Measurements from ENCODE around the gene BAHCC1. TPM values are rescaled to one million over a fixed set of nuclear protein-coding genes. Genes with fewer than 3 reads are reported as not detected.
A peak's percentile ranks its signal among the peaks of the same experiment; 100 is the strongest.

BAHCC1 gene
- total RNA-seq, 3 donors from 2014 or later, result 7.4 to 17.0 (median 11.7) TPM

DNA sequence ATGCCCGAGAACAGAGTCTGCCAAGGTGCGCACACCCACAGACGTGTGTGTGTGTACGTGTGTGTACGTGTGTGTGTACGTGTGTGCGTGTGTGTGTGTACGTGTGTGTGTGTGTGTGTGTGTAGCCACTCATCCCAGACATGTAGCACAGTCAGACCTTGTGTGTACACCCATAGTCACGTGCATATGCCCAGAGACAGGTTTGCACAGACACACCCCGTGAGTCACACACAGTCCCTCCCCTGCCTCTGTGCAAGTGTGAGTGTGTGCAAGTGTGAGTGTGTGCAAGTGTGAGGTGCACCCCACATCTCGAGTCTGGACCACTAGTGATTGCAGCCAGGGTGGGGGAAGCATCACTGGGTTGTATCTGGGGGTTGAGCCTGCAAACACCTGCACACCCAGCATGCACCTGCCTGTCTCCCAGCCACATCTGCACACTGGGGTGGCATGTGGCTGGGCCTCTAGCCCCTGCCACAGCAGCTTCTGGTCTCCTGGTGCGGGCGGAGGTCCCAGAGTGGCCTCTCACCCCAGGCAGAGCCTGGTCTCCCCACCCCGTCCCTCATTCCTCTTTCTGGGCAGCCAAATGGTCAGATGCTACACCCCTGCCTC is 23.6 kb downstream of the BAHCC1 start:
- Histone ChIP-seq H3K27me3 (no peaks in the 10 kb centered on the region), H3K4me1 (peaks cover 38% of the 10 kb centered on the region in 2 donors), H3K36me3 (no peaks in the 10 kb centered on the region), H3K27ac (peak overlapping the region; percentile 76 to 98), H3K4me3 (peak overlapping the region in 2 of 3 donors; percentile 41 to 68), H3K9me3 (no peaks in the 10 kb centered on the region)
- no peak for DNase-seq (ENCODE audit: low spot score in 2 of 2)
- no peak for TF ChIP-seq POLR2A (IDR thresholded peaks at IDR 0.05)
- no peak for TF ChIP-seq POLR2AphosphoS5 (IDR thresholded peaks at IDR 0.05)
- TF ChIP-seq, protein P1, sequence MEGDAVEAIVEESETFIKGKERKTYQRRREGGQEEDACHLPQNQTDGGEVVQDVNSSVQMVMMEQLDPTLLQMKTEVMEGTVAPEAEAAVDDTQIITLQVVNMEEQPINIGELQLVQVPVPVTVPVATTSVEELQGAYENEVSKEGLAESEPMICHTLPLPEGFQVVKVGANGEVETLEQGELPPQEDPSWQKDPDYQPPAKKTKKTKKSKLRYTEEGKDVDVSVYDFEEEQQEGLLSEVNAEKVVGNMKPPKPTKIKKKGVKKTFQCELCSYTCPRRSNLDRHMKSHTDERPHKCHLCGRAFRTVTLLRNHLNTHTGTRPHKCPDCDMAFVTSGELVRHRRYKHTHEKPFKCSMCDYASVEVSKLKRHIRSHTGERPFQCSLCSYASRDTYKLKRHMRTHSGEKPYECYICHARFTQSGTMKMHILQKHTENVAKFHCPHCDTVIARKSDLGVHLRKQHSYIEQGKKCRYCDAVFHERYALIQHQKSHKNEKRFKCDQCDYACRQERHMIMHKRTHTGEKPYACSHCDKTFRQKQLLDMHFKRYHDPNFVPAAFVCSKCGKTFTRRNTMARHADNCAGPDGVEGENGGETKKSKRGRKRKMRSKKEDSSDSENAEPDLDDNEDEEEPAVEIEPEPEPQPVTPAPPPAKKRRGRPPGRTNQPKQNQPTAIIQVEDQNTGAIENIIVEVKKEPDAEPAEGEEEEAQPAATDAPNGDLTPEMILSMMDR (IDR thresholded peaks at IDR 0.05), result no peak
- intact Hi-C loops (cut with DNase I; ENCODE audit: low total_unique reads), result no loop called here

DNA sequence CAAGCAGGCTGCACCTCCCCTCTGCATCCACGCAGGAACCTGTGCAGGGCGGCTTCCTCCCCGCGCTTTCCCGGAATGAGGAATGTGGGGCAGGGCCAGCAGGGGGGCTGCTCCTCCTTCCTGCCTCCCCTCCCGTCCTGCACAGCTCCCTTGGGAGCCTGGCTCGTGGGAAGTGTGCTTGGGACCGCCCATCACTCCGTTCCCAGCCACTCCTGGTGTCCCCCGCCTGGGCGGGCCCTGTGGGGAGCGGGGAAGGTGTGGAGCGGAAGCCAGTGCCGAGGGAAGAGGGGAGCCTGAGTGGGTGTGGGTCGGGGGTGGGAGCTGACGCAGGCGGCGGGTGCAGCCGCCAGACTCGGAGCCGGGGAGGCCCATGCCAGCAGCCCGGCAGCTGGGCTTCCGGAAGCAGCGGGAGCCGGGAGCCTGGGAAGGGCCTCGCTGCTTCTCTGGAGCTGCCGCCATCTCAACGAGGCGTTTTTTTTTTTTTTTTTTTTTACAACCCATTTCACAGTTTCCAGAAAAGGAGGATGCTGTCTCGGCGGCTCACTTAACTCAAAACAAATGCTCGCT is 24.1 kb downstream of the BAHCC1 start:
- no peaks in the 10 kb centered on the region for H3K9me3 ChIP-seq
- H3K4me3 ChIP-seq, result peak overlapping the region; percentile 21 to 68 (median 41)
- H3K36me3 ChIP-seq, result no peaks in the 10 kb centered on the region
- peak; percentile 75 to 79 for DNase-seq (ENCODE audit: low spot score in 2 of 2)
- peaks cover 38 to 42% of the 10 kb centered on the region in 2 donors for H3K4me1 ChIP-seq
- TF ChIP-seq, protein P1 (IDR thresholded peaks at IDR 0.05), result no peak
- TF ChIP-seq POLR2AphosphoS5 (IDR thresholded peaks at IDR 0.05), result peak in 2 of 3 donors; percentile 86 to 96
- no peaks in the 10 kb centered on the region for H3K27me3 ChIP-seq
- peak overlapping the region; percentile 76 to 98 for H3K27ac ChIP-seq
- intact Hi-C loops (cut with DNase I; ENCODE audit: low total_unique reads), result no loop called here

DNA sequence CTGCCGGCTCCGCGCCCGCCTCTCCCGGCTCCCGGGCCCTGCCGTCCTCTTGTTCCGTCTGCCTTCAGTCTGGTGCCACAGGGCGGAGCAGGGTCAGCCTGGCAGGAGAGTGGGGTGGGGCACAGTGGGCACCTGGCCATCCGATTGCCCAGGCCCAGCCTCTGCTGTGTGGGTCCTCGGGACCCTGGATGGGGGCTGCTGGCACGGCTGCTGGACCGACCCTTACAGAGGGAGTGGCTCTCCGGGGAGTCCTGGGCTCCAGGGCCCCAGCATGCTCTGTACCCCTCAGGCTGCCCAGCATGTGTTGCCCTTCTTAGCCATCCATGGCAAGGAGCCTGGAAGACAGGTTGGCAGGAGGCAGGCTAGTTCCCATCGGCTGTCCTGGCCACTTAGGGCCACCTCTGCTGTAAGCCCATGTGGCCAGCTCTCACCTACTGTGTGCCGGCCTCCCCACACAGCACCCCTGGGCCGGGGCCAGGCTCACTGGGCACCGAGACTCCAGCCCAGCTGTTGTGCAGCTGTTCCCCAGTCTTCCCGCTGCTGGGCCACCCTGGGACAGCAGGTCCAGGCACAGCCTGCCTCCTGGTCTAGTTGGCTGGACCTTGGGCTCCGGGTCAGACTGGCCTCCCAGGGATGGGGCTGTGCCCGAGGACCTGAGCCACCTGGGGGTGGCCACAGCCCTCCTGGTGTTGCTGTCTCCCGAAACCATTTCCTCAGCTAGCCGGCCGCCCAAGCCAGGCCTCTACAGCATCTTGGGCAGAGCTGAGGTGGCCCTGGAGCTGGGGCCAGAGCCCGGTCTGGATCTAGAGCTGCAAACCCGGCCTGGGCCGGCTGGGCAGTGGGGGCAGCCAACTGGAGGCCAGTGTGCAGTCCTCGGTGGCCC is 24.9 kb downstream of the BAHCC1 start:
- Histone ChIP-seq H3K27me3 (no peaks in the 10 kb centered on the region), H3K36me3 (no peaks in the 10 kb centered on the region), H3K4me3 (peak overlapping the region; percentile 21 to 68 (median 41)), H3K27ac (peak overlapping the region; percentile 76 to 98), H3K4me1 (peaks cover 38 to 42% of the 10 kb centered on the region in 2 donors), H3K9me3 (no peaks in the 10 kb centered on the region)
- intact Hi-C loops (cut with DNase I; ENCODE audit: low total_unique reads), result no loop called here
- no peak for DNase-seq (ENCODE audit: low spot score in 2 of 2)
- TF ChIP-seq, protein P1 (IDR thresholded peaks at IDR 0.05), result no peak
- TF ChIP-seq POLR2AphosphoS5 (IDR thresholded peaks at IDR 0.05) (no peak), POLR2A (IDR thresholded peaks at IDR 0.05) (no peak)

DNA sequence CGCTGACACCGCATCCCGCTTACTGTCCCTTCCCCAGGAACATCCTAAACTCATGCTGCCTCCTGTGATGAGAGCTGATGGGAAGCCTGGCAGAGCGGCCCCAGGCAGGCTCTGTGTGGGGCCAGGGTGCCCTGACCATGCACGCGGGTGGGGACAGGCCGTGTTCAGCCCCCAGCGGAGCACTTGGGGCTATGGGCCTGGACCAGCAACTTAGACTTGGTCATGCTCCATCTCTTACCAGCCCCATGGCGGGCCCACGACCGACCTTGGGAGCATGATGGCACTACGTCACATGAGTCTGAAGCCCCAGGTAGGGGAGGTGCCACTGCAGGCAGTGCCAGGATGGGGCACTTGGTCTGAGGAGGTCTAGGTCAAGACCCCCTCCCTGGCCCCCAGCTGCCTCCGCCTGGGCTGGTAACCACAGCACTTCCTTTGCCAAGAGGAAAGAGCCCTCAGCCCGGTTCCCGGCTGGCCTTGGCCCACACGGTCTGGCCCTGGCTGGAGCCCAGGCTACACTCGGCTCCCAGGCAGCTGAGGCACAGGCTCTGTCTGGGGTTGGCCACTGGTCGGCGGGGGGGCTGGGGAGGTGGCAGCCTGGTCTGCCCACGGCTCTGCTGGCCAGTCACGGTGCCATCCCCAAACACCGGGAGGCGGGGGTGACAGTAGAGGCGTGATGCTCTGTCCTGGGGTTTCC is 25.7 kb downstream of the BAHCC1 start:
- DNase-seq (ENCODE audit: low spot score in 2 of 2), result peak in 1 of 2 donors; percentile 53
- Histone ChIP-seq H3K4me3 (peak overlapping the region in 1 of 3 donors; percentile 68), H3K36me3 (no peaks in the 10 kb centered on the region), H3K27ac (peak overlapping the region; percentile 76 to 98), H3K4me1 (peaks cover 38 to 42% of the 10 kb centered on the region in 2 donors), H3K9me3 (no peaks in the 10 kb centered on the region), H3K27me3 (no peaks in the 10 kb centered on the region)
- intact Hi-C loops (cut with DNase I; ENCODE audit: low total_unique reads), result no loop called here
- TF ChIP-seq, protein P1 (IDR thresholded peaks at IDR 0.05), result no peak
- TF ChIP-seq POLR2AphosphoS5 (IDR thresholded peaks at IDR 0.05) (no peak), POLR2A (IDR thresholded peaks at IDR 0.05) (no peak)
